LNCAP (cell line): ENCODE measurements around the gene CPA5.

Source experiments
- TF ChIP-seq, protein P1 (sequence below): fragments of 450-650 bp; IDR thresholded peaks from 2 replicates; pipeline ENCODE4 v1.5.1; 2017; ENCODE audit warnings: mild to moderate bottlenecking

CPA5 gene

DNA sequence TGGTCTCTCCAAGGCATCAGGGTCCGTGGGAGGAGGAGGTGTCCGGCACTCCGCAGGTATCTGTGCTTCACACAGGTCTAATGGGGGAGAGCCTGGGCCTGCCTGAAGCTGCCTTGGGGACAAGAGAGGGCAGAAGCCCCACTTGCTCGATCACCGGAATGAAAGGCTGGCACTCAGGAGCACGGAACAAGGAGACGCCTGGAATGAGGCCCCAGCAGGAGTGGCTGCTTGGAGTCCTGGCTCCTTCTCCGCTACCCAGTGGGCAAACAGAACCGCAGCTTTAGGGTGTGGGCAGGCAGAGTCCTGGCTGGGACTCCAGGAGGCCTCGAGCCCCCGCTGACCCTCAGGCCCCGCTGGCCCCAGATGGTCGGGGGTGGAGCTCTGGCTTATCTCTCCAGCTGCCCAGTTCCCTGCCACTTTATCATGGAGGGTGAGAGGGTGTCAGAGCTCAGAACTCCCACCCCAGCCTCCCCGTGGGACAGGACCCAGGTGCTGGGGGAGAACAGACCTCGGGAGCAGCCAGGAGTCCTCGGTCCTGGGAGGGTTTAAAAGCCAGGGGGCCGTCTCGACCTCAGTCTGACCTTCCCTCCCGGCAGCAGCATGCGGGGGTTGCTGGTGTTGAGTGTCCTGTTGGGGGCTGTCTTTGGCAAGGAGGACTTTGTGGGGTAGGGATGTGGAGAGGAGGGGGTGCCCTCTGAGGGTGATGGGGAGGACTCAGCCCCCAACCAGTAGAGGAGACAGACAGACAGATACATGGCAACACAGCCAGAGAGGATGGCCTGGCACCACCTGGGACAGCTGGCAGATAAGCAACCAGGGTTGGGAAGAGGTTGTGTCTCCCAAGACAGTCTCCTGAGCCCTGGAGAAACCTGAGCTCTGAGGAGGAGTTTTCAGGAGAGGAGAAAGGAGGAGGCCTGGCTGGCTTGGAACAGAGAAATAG, 35.6 kb downstream of the CPA5 start, which contains the start of gene CPA1:
TSS of gene CPA1 (plus strand) at position 574 of the 940 bp plus-strand sequence. CDS start at position 601, 27 bp downstream.
- TF ChIP-seq, protein P1, sequence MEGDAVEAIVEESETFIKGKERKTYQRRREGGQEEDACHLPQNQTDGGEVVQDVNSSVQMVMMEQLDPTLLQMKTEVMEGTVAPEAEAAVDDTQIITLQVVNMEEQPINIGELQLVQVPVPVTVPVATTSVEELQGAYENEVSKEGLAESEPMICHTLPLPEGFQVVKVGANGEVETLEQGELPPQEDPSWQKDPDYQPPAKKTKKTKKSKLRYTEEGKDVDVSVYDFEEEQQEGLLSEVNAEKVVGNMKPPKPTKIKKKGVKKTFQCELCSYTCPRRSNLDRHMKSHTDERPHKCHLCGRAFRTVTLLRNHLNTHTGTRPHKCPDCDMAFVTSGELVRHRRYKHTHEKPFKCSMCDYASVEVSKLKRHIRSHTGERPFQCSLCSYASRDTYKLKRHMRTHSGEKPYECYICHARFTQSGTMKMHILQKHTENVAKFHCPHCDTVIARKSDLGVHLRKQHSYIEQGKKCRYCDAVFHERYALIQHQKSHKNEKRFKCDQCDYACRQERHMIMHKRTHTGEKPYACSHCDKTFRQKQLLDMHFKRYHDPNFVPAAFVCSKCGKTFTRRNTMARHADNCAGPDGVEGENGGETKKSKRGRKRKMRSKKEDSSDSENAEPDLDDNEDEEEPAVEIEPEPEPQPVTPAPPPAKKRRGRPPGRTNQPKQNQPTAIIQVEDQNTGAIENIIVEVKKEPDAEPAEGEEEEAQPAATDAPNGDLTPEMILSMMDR = no peak

DNA sequence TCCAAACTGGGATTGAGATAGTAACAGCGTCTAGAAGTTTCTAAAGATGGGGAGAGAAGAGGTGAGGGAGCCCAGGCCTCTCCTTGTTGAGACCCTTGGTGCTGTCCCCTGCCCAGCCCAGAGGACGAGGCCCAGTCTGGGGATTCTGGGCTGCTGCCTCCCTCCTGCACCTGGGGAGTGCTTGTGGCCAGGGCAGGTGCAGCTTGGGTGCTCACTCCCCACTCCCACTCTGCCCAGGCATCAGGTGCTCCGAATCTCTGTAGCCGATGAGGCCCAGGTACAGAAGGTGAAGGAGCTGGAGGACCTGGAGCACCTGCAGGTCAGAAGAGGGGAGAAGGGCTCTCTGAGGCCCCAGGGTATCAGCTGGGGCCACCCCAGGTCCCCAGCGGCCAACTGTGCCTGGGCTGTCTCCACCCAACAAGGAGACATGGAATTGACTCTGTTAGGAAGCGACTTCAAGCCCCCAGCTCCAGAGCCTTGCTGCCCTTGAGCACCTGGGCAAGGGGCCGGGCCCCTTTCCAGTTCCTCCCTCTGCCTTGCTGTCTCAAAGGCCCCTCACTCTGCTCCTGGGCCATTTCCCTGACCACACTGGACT, 36.3 kb downstream of the CPA5 start:
- TF ChIP-seq, protein P1 = no peak

DNA sequence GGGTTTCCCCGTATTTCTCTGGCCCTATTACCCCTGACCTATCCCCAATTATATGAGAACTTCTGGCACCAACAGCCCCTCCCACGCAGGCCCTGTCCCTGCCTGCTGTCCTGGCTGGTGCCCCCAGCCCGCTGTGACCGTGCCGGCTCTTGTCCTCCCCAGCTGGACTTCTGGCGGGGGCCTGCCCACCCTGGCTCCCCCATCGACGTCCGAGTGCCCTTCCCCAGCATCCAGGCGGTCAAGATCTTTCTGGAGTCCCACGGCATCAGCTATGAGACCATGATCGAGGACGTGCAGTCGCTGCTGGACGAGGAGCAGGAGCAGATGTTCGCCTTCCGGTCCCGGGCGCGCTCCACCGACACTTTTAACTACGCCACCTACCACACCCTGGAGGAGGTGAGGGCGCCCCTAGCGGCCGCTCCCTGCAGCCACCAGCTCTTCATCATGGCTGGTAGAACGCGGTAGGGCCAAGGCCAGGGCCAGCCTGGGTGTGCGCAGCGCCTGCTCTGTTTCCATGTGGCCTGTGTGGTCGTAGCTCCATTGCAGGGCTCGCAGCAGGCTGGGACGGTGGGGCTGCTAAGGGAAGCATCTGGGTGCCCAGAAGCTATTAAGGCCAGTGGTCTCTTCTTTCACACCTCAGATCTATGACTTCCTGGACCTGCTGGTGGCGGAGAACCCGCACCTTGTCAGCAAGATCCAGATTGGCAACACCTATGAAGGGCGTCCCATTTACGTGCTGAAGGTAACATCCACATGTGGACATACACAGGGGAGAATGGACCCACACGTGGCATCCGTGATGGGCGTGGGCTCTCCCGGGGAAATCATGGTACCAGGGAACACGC, 37.1 kb downstream of the CPA5 start:
- TF ChIP-seq, protein P1 = no peak

DNA sequence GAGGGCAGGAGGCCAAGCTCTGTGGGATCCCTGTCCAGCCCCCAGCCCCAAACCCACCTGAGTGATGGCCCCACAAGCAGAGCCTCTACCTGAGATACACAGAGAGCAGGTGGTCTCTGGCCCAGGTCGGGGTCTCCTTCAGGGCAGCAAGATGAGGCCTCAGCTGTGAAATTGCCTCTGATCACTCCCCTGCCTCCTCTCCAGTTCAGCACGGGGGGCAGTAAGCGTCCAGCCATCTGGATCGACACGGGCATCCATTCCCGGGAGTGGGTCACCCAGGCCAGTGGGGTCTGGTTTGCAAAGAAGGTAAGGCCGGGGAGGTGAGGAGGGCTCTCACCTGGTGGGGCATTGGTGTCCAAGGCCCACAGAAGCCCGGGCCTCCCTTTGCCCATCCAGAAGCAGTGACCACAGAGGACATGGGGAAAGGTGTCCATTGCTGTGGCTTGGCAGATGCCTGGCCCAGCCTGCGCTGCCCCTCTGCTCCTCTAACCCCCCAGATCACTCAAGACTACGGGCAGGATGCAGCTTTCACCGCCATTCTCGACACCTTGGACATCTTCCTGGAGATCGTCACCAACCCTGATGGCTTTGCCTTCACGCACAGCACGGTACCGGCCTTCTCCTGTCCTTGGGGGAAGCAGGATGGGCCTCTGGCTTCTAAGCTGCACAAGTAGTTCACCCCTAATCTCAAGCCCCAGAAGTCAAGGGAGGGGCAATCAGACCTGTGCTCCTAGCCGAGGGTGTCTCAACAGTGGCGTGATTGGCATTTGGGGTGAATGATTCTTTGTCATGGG, 38.8 kb downstream of the CPA5 start:
- TF ChIP-seq, protein P1 = no peak

DNA sequence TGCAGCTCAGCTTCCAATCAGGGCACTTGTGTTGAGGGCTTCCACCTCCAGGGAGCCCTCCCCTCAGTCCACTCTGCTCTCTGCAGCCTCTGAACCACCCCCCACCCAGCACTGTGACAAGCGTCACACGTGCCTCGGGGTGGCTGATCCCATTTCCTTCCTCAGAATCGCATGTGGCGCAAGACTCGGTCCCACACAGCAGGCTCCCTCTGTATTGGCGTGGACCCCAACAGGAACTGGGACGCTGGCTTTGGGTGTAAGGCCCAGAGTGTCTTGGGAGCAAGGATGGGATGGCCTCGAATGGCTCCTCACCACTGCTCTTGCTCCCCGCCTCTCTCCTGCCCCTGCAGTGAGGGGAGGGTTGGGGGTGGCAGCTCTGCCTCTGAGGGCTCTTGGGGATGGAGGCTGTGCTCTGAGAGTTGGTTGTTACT, 39.8 kb downstream of the CPA5 start:
- TF ChIP-seq, protein P1 = no peak

DNA sequence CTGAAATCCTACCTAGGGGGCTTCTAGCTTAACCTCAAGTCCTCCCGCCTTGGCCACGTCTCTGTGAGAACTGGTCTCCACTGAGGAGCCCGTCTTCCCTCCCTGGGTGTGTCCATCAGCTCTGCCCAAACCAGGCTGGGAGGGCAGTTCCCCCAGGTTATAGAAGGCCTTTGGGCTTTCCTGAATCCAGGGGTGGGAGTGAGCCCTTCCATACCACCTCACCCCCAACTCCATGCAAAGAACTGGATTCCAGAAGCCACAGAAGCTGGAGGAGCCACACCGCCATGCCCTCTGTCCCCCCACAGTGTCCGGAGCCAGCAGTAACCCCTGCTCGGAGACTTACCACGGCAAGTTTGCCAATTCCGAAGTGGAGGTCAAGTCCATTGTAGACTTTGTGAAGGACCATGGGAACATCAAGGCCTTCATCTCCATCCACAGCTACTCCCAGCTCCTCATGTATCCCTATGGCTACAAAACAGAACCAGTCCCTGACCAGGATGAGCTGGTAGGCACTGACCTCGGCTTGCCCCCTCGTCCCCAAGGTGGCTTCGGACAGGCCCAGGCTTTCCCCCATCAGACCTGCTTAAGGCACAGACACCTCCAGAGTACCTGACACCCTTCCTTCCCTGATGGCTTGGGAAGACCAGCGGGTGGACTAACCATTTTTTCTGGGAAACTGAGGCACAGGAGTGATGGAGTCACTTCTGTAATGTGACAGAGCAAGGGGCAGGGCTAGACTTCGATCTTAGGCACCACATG, 40.4 kb downstream of the CPA5 start:
- TF ChIP-seq, protein P1 = no peak
